ENCODE results near the gene LMAN1L. TPM values are rescaled to one million over a fixed set of nuclear protein-coding genes. Genes with fewer than 3 reads are reported as not detected.

LMAN1L gene
- total RNA-seq, 1 donor from 2014 or later: 0.65 TPM

DNA sequence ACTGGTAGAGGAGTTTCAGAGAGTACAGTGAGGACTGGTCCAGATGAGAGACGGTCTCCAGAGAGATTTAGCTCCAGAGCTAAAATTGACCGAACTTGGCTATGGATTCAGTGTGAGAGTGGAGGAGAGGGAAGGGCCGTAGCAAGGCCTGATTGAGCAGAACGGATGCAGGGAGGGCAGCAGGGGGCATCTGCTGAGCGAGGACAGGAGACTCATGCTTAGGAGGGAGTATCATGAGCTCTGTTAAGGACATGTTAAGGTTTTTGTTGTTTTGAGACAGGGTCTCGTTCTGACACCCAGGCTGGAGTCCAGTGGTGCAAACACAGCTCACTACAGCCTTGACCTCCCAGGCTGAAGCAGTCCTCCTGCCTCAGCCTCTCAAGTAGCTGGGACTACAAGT is 7.7 kb upstream of the LMAN1L start:
- H3K9me3 Mint-ChIP-seq: no peaks in the 10 kb centered on the region
- H3K36me3 Mint-ChIP-seq: peaks cover 12% of the 10 kb centered on the region

DNA sequence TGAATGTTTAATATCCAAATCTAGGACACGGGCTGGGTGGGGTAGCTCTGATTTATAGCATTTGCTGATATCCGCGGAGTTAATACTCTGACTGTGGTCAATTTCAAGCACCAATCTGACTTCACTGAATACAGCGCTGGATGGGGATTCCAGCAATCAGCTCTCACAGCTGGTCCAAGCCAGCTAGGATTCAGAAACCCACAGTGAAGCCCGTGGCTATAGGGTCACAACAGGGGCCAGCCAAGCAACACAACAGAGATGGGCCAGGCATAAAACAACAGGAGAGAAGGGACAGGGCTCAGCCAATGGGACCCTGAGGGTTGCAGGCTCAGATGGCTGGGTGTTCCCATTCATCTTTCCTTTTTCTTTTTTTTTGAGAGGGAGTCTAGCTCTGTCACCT is 5.4 kb upstream of the LMAN1L start:
- no peaks in the 10 kb centered on the region for H3K9me3 Mint-ChIP-seq
- no peak overlapping the region for H3K4me3 Mint-ChIP-seq
- TF ChIP-seq, protein P1, sequence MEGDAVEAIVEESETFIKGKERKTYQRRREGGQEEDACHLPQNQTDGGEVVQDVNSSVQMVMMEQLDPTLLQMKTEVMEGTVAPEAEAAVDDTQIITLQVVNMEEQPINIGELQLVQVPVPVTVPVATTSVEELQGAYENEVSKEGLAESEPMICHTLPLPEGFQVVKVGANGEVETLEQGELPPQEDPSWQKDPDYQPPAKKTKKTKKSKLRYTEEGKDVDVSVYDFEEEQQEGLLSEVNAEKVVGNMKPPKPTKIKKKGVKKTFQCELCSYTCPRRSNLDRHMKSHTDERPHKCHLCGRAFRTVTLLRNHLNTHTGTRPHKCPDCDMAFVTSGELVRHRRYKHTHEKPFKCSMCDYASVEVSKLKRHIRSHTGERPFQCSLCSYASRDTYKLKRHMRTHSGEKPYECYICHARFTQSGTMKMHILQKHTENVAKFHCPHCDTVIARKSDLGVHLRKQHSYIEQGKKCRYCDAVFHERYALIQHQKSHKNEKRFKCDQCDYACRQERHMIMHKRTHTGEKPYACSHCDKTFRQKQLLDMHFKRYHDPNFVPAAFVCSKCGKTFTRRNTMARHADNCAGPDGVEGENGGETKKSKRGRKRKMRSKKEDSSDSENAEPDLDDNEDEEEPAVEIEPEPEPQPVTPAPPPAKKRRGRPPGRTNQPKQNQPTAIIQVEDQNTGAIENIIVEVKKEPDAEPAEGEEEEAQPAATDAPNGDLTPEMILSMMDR (IDR thresholded peaks at IDR 0.05; ENCODE audit: unreplicated experiment): no peak
- no peaks in the 10 kb centered on the region for H3K27me3 Mint-ChIP-seq (ENCODE audit: low read depth)
- H3K4me1 Mint-ChIP-seq: no peaks in the 10 kb centered on the region
- peaks cover 9% of the 10 kb centered on the region for H3K36me3 Mint-ChIP-seq
- H3K27ac Mint-ChIP-seq: no peak overlapping the region
- no peak for DNase-seq (ENCODE audit: low spot score in 2 of 2, unreplicated experiment in 2 of 2)

More for the DNA sequence above, 7.7 kb upstream of the LMAN1L start:
- Mint-ChIP-seq H3K4me1 (no peaks in the 10 kb centered on the region), H3K27ac (no peak overlapping the region), H3K27me3 (ENCODE audit: low read depth) (no peaks in the 10 kb centered on the region), H3K4me3 (no peak overlapping the region)
- no peak for DNase-seq (ENCODE audit: low spot score in 2 of 2, unreplicated experiment in 2 of 2)
- TF ChIP-seq, protein P1 (IDR thresholded peaks at IDR 0.05; ENCODE audit: unreplicated experiment): no peak

DNA sequence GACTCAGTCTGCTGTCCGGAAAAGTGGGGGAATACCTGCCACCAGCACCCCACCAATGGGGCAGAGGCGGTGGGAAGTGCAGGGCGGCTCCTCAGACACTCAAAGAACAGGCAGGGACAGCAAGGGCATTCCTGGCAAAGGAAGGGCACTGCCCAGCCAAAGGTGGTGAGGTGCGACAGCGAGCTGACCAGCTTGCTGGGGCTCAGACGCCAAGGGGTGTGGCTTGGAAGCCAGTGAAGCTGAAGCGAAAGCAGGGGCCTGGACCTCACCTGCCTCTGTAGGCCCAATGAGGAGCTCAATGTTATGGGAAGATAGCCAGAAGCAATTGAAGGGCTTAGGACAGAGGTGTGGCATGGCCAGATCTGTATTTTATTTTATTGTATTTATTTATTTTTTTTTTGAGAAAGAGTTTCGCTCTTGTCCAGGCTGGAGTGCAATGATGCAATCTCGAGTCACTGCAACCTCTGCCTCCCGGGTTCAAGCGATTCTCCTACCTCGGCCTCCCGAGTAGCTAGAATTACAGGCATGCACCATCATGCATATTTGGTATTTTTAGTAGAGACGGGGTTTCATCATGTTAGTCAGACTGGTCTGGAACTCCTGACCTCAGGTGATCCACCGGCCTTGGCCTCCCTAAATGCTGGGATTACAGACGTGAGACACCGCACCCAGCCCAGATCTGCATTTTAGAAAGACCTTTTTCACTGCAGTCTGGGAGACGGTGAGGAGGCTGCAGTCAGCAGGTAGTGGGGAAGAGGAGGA is 4.4 kb upstream of the LMAN1L start:
- DNase-seq (ENCODE audit: low spot score in 2 of 2, unreplicated experiment in 2 of 2): no peak
- TF ChIP-seq, protein P1 (IDR thresholded peaks at IDR 0.05; ENCODE audit: unreplicated experiment): no peak
- H3K4me1 Mint-ChIP-seq: no peaks in the 10 kb centered on the region

DNA sequence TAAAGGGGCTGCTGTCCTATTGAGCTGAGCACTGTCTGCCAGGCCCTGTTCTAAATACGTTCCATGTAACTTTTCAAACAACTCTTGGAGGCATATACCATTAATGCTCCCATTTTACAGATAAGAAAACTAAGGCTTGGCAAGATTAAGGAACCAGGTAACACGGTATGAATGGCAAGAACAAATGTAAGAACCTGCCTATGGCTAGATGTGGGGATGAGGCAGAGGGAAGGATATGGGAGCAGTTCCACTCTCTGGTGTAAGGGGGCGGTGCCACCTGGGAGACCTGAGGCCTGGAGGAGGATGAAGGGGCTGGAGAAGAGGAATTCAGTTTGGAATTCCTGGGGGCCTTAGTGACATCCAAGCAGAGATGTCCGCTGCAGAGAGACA is 3.8 kb upstream of the LMAN1L start:
- no peak for DNase-seq (ENCODE audit: low spot score in 2 of 2, unreplicated experiment in 2 of 2)
- Mint-ChIP-seq H3K27me3 (ENCODE audit: low read depth) (no peaks in the 10 kb centered on the region), H3K9me3 (no peaks in the 10 kb centered on the region), H3K27ac (no peak overlapping the region), H3K4me3 (no peak overlapping the region), H3K4me1 (no peaks in the 10 kb centered on the region), H3K36me3 (peaks cover 9% of the 10 kb centered on the region)
- TF ChIP-seq, protein P1 (IDR thresholded peaks at IDR 0.05; ENCODE audit: unreplicated experiment): no peak

More for the DNA sequence above, 4.4 kb upstream of the LMAN1L start:
- Mint-ChIP-seq H3K27me3 (ENCODE audit: low read depth) (no peaks in the 10 kb centered on the region), H3K27ac (no peak overlapping the region), H3K4me3 (no peak overlapping the region), H3K9me3 (no peaks in the 10 kb centered on the region), H3K36me3 (peaks cover 9% of the 10 kb centered on the region)

DNA sequence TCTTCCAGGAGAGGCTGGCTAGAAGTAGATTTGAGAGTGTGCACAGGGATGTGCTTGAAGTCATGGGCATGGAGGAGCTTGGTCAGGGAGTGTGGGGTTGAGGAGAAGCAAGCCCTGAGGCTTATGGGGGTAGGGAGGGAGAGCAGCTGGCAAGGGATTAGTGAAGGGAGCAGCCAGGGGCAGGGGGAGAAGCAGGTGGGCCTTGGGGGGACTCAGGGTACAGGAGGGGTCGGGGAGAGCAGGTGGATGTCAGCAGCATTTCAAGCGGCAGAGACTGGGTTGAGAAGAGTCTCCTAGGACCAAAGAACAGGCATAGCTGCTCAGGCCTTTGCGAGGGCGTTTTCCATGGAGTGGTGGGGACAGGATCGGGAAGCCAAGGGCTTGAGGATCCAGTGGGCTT is 3.4 kb upstream of the LMAN1L start:
- TF ChIP-seq, protein P1 (IDR thresholded peaks at IDR 0.05; ENCODE audit: unreplicated experiment): no peak
- H3K4me3 Mint-ChIP-seq: no peak overlapping the region
- H3K27me3 Mint-ChIP-seq (ENCODE audit: low read depth): no peaks in the 10 kb centered on the region
- H3K4me1 Mint-ChIP-seq: no peaks in the 10 kb centered on the region
- no peak overlapping the region for H3K27ac Mint-ChIP-seq
- no peak for DNase-seq (ENCODE audit: low spot score in 2 of 2, unreplicated experiment in 2 of 2)
- H3K36me3 Mint-ChIP-seq: peaks cover 5% of the 10 kb centered on the region
- H3K9me3 Mint-ChIP-seq: no peaks in the 10 kb centered on the region
